Testis (tissue), 2 donors: ENCODE data around the gene ANGEL2.

Experiments used
- POLR2A ChIP-seq: fragments of 450-650 bp; IDR thresholded peaks from one replicate; pipeline ENCODE4 v1.6.1; 2017; ENCODE audit warnings: antibody characterized with exemption, mild to moderate bottlenecking, moderate library complexity
- TF ChIP-seq, protein P1 (sequence below), 3 experiments: fragments of 450-650 bp in 2 of 3; fragments of 200-600 bp in 1 of 3; sonication (generic) in 1 of 3; IDR thresholded peaks; one replicate each; pipeline ENCODE4 v1.5.1; 2016 to 2019; ENCODE audit warnings: antibody characterized with exemption in 3 of 3, mild to moderate bottlenecking in 2 of 3, moderate library complexity in 1 of 3

- TF ChIP-seq POLR2A: no peak
- TF ChIP-seq, protein P1, sequence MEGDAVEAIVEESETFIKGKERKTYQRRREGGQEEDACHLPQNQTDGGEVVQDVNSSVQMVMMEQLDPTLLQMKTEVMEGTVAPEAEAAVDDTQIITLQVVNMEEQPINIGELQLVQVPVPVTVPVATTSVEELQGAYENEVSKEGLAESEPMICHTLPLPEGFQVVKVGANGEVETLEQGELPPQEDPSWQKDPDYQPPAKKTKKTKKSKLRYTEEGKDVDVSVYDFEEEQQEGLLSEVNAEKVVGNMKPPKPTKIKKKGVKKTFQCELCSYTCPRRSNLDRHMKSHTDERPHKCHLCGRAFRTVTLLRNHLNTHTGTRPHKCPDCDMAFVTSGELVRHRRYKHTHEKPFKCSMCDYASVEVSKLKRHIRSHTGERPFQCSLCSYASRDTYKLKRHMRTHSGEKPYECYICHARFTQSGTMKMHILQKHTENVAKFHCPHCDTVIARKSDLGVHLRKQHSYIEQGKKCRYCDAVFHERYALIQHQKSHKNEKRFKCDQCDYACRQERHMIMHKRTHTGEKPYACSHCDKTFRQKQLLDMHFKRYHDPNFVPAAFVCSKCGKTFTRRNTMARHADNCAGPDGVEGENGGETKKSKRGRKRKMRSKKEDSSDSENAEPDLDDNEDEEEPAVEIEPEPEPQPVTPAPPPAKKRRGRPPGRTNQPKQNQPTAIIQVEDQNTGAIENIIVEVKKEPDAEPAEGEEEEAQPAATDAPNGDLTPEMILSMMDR (IDR thresholded peaks at IDR 0.05): no peak
Measured at GRCh38 chr1:212973426-212973825, 42.2 kb downstream of the ANGEL2 start.
